GM12878 (cell line): ENCODE results near the gene SEMA3C. TPM values are rescaled to one million over a fixed set of nuclear protein-coding genes. Genes with fewer than 3 reads are reported as not detected.

Experiments
- ATAC-seq: fragments of 200-7000 bp; cut with Tn5 transposase; 3 replicates; pipeline ENCODE4 v1.9.1; 2020; ENCODE audit warnings: mild to moderate bottlenecking, moderate library complexity
- BruUV-seq: library from RNA; stranded (reverse); fragments of 400-500 nt; replicated peaks from 2 replicates; lab custom pipeline; 2021; lab: Mats Ljungman, UMichigan
- CTCF ChIA-PET: fragments of 300-600 bp; sonication (Branson Sonifier 250); formaldehyde crosslinking; extraction: SDS; loops from one replicate; lab custom pipeline; 2021; ENCODE audit warnings: inconsistent platforms; lab: Yijun Ruan, JAX
- POLR2A ChIA-PET: fragments of 350-600 bp; formaldehyde crosslinking; extraction: SDS; loops from one replicate; lab custom pipeline; 2021; ENCODE audit warnings: inconsistent platforms; lab: Charles Lee
- RAD21 ChIA-PET: fragments of 300-600 bp; sonication (Branson Sonifier 250); formaldehyde crosslinking; loops from one replicate; lab custom pipeline; 2023; ENCODE audit warnings: antibody characterized with exemption; ENCODE audit not compliant: unreplicated experiment; lab: Charles Lee
- SMC1A ChIA-PET: fragments of 300-600 bp; sonication (Branson Sonifier 250); formaldehyde crosslinking; loops from one replicate; lab custom pipeline; 2023; ENCODE audit not compliant: unreplicated experiment, uncharacterized antibody; lab: Charles Lee
- DNase-seq: peaks from one replicate; pipeline ENCODE4 v3.0.0-alpha.2; 2011; ENCODE audit warnings: low read depth, low spot score
- FAIRE-seq: peaks from 3 replicates; lab custom pipeline; 2011; peaks lifted over from hg19 to GRCh38; lab: Jason Lieb, UNC
- H2AFZ ChIP-seq: 2 replicates; pipeline ENCODE4 v1.6.0; 2011; ENCODE audit warnings: low read depth, low read length, control low read depth; ENCODE audit not compliant: control insufficient read depth
- H3K27ac ChIP-seq: 2 replicates; pipeline ENCODE4 v1.5.1; 2011; ENCODE audit warnings: control low read depth; ENCODE audit not compliant: control insufficient read depth, insufficient read depth
- H3K27me3 ChIP-seq, 2 experiments: replicated peaks in 1 of 2; 2 replicates each; pipeline versions ENCODE4 v1.6.0 to v1.6.1; 2011; ENCODE audit warnings: low read length in 1 of 2; ENCODE audit not compliant: control insufficient read depth in 2 of 2, insufficient read depth in 2 of 2
- H3K36me3 ChIP-seq, 2 experiments: 2 replicates each; pipeline ENCODE4 v1.5.1; 2011; ENCODE audit warnings: low read length in 1 of 2; ENCODE audit not compliant: control insufficient read depth in 2 of 2, insufficient read depth in 2 of 2
- H3K4me1 ChIP-seq: 2 replicates; pipeline ENCODE4 v1.6.1; 2011; ENCODE audit warnings: mild to moderate bottlenecking, low read length, moderate library complexity, mixed read lengths; ENCODE audit not compliant: control insufficient read depth, insufficient read depth
- H3K4me2 ChIP-seq: 2 replicates; pipeline ENCODE4 v1.6.0; 2011; ENCODE audit warnings: control low read depth; ENCODE audit not compliant: control insufficient read depth, insufficient read depth
- H3K4me3 ChIP-seq: fragments of 200-600 bp; sonication (generic); 2 replicates; pipeline ENCODE4 v1.5.1; 2016
- H3K79me2 ChIP-seq: 2 replicates; pipeline ENCODE4 v1.6.0; 2011; ENCODE audit warnings: low read length; ENCODE audit not compliant: control insufficient read depth, insufficient read depth
- H3K9ac ChIP-seq: 2 replicates; pipeline ENCODE4 v1.8.0; 2011; ENCODE audit warnings: low read length, control low read depth, mixed read lengths; ENCODE audit not compliant: control insufficient read depth, insufficient read depth
- H3K9me3 ChIP-seq: replicated peaks from 3 replicates; pipeline ENCODE4 v1.5.1; 2011; ENCODE audit warnings: mild to moderate bottlenecking, low read length; ENCODE audit not compliant: control insufficient read depth, insufficient read depth
- H4K20me1 ChIP-seq: 2 replicates; pipeline ENCODE4 v1.6.0; 2011; ENCODE audit not compliant: control insufficient read depth, insufficient read depth
- GATAD2B ChIP-seq: fragments of 450-650 bp; conservative IDR thresholded peaks from 2 replicates; pipeline ENCODE4 v1.6.1; 2017; ENCODE audit warnings: low read depth, mild to moderate bottlenecking, moderate library complexity
- IKZF1 ChIP-seq: fragments of 450-650 bp; conservative IDR thresholded peaks from 2 replicates; pipeline ENCODE4 v1.6.1; 2017; ENCODE audit warnings: antibody characterized with exemption, mild to moderate bottlenecking
- MEF2A ChIP-seq: IDR thresholded peaks from 2 replicates; pipeline ENCODE4 v1.6.1; 2011; ENCODE audit warnings: low read depth, mild to moderate bottlenecking, low read length, moderate library complexity; ENCODE audit not compliant: insufficient read depth
- RAD51 ChIP-seq: fragments of 450-650 bp; IDR thresholded peaks from 2 replicates; pipeline ENCODE4 v1.6.1; 2016; ENCODE audit warnings: moderate library complexity, mild to moderate bottlenecking, inconsistent platforms
- RB1 ChIP-seq: fragments of 450-650 bp; formaldehyde crosslinking; IDR thresholded peaks from 2 replicates; pipeline ENCODE4 v1.6.1; 2017; ENCODE audit warnings: mild to moderate bottlenecking, borderline replicate concordance
- SMARCA5 ChIP-seq: fragments of 450-650 bp; IDR thresholded peaks from 2 replicates; pipeline ENCODE4 v1.6.1; 2017; ENCODE audit warnings: mild to moderate bottlenecking
- SP1 ChIP-seq: IDR thresholded peaks from one replicate; pipeline ENCODE4 v1.6.1; 2011; ENCODE audit warnings: low read depth, low read length
- SREBF1 ChIP-seq: IDR thresholded peaks from 2 replicates; pipeline ENCODE4 v1.6.1; 2012; ENCODE audit warnings: mild to moderate bottlenecking, low read length
- SREBF2 ChIP-seq: IDR thresholded peaks from 2 replicates; pipeline ENCODE4 v1.6.1; 2012; ENCODE audit warnings: mild to moderate bottlenecking, low read length
- SUPT20H ChIP-seq: IDR thresholded peaks from 2 replicates; pipeline ENCODE4 v1.6.1; 2011; ENCODE audit warnings: low read depth, mild to moderate bottlenecking, low read length, moderate library complexity, borderline replicate concordance; ENCODE audit not compliant: control insufficient read depth
- TCF12 ChIP-seq: IDR thresholded peaks from 2 replicates; pipeline ENCODE4 v1.6.1; 2011; ENCODE audit warnings: low read depth, mild to moderate bottlenecking, low read length
- YBX1 ChIP-seq: fragments of 450-650 bp; IDR thresholded peaks from 2 replicates; pipeline ENCODE4 v1.6.1; 2016; ENCODE audit warnings: antibody characterized with exemption
- ZNF274 ChIP-seq: IDR thresholded peaks from one replicate; pipeline ENCODE4 v1.8.0; 2011; ENCODE audit not compliant: insufficient read length, insufficient read depth
- ZNF622 ChIP-seq: fragments of 450-650 bp; IDR thresholded peaks from 2 replicates; pipeline ENCODE4 v1.6.1; 2017; ENCODE audit warnings: mild to moderate bottlenecking, inconsistent platforms
- ZSCAN29 ChIP-seq: fragments of 450-650 bp; IDR thresholded peaks from 2 replicates; pipeline ENCODE4 v1.6.1; 2017; ENCODE audit warnings: mild to moderate bottlenecking, moderate library complexity
- WGBS: methylation state at CpG from one replicate; pipeline ENCODE4 v1.1.6; 2016; ENCODE audit warnings: low lambda C conversion rate; ENCODE audit not compliant: insufficient replicate concordance, insufficient coverage; ENCODE audit errors: missing lambda C conversion rate; 5-methylcytosine and 5-hydroxymethylcytosine counted together
- in situ Hi-C: fragments of 300-500 bp; cut with MboI; formaldehyde crosslinking; loops from 9 replicates; pipeline ENCODE4 v1.14.3; 2018; ENCODE audit warnings: mixed read lengths
- intact Hi-C: fragments of 100-400 bp; cut with micrococcal nuclease; formaldehyde crosslinking; loops from one replicate; pipeline ENCODE4 v1.14.2; 2022; ENCODE audit not compliant: unreplicated experiment
- polyA plus RNA-seq, 11 experiments: library from polyadenylated mRNA; depleted of rRNA in 4 of 11; unstranded in 6 of 11; stranded (reverse) in 5 of 11; fragments of >200 nt; fragmentation: Nextera tagmentation in 4 of 11; fragmentation: Illumina TruSeq in 1 of 11; extraction: Ambion mirVana in 4 of 11; extraction: Trizol in 1 of 11; gene quantifications; 1 replicate in 1 of 11; 2 replicates in 10 of 11; pipeline versions ENCODE4 v1.2.1 to v1.2.3, GENCODE V29; 2011 to 2016; ENCODE audit warnings: inconsistent platforms in 2 of 11, missing spikeins in 2 of 11, low read depth in 1 of 11
- total RNA-seq, 4 experiments: library from RNA; depleted of rRNA in 3 of 4; stranded (reverse); fragments of >200 nt in 3 of 4; fragmentation: Illumina TruSeq in 1 of 4; extraction: Trizol in 1 of 4; gene quantifications; 2 replicates each; pipeline versions ENCODE4 v1.2.1 to v1.2.3, GENCODE V29; 2013 to 2021
- TF ChIP-seq, protein P1 (sequence below): fragments of 450-650 bp; IDR thresholded peaks from 2 replicates; pipeline ENCODE4 v1.6.1; 2014; ENCODE audit warnings: mild to moderate bottlenecking
- TF ChIP-seq, protein P2 (sequence below): IDR thresholded peaks from 2 replicates; pipeline ENCODE4 v1.6.1; 2011; ENCODE audit warnings: low read depth, low read length, improper control_type of control experiment, borderline replicate concordance

The SEMA3C gene
- total and polyA plus RNA-seq, 10 of the 15 experiments (the other 5 are each of a cell fraction or from before 2014, with no cell fraction given) = 0.01 to 0.41 (median 0.11) TPM; not detected in 6

DNA sequence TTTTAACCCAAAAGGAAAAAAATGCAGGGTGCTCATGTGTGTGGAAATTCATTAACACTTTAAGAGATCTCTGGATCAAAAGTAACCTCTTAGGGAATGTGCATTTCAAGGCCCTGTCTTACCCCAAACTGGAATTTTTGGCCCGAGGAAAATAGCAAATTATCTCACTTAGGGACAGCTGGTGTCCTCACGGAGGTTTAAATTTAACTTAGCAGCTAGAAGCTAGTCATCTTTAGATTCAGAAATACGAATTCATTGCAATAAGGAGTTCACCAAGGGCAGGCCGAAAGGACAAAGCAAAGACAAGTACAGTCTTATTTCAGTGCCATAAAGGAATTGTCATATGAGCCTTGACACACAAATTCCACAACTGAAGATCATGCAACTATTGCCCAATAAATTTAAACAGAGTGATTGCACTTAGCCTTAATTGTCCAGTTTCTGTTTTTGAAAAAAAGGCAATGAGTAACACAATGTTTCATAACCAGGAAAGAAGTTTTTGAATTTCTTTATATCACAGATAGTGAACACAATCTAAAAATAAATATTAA lies 22.4 kb upstream of the SEMA3C start:
- in situ Hi-C loops = no loop called here
- Histone ChIP-seq H3K9me3 (no peaks in the 10 kb centered on the region), H3K79me2 (no peaks in the 10 kb centered on the region), H3K4me2 (no peak overlapping the region), H3K4me1 (no peaks in the 10 kb centered on the region), H3K4me3 (no peak overlapping the region), H4K20me1 (no peaks in the 10 kb centered on the region)
- FAIRE-seq (no peak), DNase-seq (no peak), ATAC-seq (no peak)
- no peak for TF ChIP-seq MEF2A
- no peak for TF ChIP-seq YBX1
- no peak for TF ChIP-seq ZNF274
- no peak for TF ChIP-seq IKZF1
- no peak for TF ChIP-seq RAD51
- TF ChIP-seq SP1 = no peak
- TF ChIP-seq GATAD2B = no peak
- no peak for TF ChIP-seq SMARCA5
- TF ChIP-seq ZNF622 = no peak
- TF ChIP-seq SREBF2 = no peak
- TF ChIP-seq ZSCAN29 = no peak
- no peak for TF ChIP-seq SREBF1
- no peak for TF ChIP-seq RB1
- TF ChIP-seq, protein P1, sequence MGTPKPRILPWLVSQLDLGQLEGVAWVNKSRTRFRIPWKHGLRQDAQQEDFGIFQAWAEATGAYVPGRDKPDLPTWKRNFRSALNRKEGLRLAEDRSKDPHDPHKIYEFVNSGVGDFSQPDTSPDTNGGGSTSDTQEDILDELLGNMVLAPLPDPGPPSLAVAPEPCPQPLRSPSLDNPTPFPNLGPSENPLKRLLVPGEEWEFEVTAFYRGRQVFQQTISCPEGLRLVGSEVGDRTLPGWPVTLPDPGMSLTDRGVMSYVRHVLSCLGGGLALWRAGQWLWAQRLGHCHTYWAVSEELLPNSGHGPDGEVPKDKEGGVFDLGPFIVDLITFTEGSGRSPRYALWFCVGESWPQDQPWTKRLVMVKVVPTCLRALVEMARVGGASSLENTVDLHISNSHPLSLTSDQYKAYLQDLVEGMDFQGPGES = no peak
- no peak for TF ChIP-seq SUPT20H
- TF ChIP-seq, protein P2, sequence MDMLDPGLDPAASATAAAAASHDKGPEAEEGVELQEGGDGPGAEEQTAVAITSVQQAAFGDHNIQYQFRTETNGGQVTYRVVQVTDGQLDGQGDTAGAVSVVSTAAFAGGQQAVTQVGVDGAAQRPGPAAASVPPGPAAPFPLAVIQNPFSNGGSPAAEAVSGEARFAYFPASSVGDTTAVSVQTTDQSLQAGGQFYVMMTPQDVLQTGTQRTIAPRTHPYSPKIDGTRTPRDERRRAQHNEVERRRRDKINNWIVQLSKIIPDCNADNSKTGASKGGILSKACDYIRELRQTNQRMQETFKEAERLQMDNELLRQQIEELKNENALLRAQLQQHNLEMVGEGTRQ = no peak
- TF ChIP-seq TCF12 = no peak
- TF ChIP-seq, all 136 proteins: peak for 0
- no TSS peak for BruUV-seq
- no peaks in the 10 kb centered on the region for H3K36me3 ChIP-seq
- CTCF ChIA-PET = no interaction called here
- POLR2A ChIA-PET = no interaction called here
- no peak overlapping the region for H3K9ac ChIP-seq
- H3K27me3 ChIP-seq = no peaks in the 10 kb centered on the region
- WGBS = 0% methylated on average over 4 of the region's 4 CpGs
- intact Hi-C loops = no loop called here
- no peak overlapping the region for H3K27ac ChIP-seq
- RAD21 ChIA-PET = no interaction called here
- H2AFZ ChIP-seq = no peak overlapping the region
- SMC1A ChIA-PET = no interaction called here
